ENCODE data around the gene ACAN.

Gene ACAN

DNA sequence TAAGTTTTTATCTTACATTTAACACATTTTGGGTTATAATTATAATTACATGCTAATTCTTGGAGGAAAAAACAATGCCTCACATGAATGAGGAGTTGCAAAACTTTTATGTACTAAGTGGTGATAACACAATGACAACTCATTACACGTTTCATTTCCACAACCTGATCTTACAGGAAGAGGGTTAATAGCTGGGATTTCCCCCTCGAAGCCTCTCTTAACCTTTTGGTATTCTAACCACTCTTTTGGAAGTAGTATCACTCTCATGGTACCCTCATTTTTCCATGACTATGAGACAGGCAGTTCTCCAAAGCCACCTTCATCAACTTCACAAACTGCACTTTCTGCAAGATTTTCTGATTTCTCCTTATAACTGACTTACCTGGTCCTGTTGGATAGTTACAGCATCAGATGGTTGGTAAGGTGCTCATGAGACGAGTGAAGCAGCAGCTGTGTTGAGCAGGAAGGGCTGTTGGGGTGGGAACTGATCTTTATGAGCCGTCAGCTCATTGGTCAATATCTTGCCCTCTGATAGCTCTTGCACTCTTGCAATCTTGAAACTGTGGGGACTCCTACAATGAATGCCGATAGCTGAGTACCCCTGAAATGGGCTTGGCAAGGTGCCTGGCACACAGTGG lies 41.6 kb downstream of the ACAN start:
- DNase-seq, result no peak

DNA sequence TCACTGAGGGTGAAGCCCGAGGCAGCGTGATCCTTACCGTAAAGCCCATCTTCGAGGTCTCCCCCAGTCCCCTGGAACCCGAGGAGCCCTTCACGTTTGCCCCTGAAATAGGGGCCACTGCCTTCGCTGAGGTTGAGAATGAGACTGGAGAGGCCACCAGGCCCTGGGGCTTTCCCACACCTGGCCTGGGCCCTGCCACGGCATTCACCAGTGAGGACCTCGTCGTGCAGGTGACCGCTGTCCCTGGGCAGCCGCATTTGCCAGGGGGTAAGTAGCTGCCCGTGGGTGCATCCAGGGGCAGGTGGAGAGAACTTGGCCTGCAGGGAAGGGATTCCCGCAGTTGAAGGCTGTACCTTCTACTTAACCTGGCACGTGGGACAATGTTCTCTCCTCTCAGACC lies 42.4 kb downstream of the ACAN start:
- DNase-seq, result no peak

DNA sequence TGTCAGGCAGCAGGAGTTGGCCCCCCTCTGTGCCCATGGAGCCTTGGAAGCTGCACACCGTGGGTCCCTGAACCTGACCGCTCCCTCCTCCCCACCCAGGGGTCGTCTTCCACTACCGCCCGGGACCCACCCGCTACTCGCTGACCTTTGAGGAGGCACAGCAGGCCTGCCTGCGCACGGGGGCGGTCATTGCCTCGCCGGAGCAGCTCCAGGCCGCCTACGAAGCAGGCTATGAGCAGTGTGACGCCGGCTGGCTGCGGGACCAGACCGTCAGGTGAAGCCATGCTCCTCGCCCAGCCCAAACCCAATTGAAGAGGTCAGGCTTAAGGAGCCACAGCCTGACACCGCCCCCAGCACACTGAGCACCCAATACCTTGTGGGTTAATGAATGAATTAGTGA lies 43.9 kb downstream of the ACAN start:
- no peak for DNase-seq

DNA sequence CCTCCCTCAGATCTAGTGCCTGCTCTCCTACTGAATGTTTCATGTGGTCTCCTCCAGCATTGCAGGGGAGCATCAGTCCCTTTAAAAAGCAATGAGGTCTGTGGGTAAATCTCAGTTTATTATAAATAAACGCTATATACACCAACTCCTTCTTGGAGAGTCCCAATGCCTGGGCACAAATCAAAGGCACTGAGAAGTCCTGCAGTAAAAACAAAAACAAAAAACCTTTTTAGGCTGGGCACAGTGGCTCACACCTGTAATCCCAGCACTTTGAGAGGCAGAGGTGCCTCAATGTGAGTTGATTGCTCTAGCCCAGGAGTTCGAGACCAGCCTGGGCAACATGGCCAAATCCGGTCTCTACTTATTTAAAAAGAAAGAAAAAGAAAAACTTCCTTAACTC lies 45.0 kb downstream of the ACAN start:
- DNase-seq, result no peak

DNA sequence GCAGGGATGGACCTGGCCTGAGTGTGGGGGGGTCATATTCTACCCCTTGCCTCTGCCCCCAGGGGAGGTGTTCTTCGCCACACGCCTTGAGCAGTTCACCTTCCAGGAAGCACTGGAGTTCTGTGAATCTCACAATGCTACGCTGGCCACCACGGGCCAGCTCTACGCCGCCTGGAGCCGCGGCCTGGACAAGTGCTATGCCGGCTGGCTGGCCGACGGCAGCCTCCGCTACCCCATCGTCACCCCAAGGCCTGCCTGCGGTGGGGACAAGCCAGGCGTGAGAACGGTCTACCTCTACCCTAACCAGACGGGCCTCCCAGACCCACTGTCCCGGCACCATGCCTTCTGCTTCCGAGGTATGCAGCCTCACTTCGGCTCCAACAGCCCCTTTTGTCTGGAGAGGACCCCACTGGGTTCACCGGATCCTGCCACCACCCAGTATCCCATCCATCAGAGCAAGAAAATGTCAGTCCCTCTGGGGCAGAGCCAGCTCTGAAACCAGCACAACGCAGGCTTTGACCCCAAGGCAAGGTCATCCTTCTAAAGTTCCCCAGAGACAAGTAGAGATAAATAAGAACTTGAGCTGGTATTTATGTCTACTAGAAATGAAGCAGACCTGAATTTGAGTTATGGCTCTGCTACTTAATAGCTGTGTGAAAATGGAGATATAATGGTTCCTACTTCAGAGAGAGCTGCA lies 46.3 kb downstream of the ACAN start:
- no peak for DNase-seq

DNA sequence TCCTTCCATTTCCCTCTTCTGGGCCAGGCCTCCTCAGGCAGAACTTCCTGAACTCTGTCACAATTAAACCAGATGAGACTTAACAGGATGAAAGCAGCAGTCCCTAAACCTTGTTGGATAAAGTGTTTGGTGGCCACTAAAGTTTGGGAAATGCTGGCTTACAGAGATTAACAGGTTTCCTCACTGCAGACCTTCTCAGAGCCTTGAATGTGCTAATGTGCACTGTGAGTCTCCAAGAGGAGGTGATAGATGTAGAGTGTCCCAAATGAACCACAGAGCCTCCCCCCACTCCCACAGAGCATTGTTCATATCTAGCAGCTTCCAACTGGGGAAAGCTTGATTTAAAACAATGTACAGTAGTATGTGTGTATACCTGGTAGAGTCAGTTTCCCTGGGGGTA lies 49.2 kb downstream of the ACAN start:
- DNase-seq, result no peak

DNA sequence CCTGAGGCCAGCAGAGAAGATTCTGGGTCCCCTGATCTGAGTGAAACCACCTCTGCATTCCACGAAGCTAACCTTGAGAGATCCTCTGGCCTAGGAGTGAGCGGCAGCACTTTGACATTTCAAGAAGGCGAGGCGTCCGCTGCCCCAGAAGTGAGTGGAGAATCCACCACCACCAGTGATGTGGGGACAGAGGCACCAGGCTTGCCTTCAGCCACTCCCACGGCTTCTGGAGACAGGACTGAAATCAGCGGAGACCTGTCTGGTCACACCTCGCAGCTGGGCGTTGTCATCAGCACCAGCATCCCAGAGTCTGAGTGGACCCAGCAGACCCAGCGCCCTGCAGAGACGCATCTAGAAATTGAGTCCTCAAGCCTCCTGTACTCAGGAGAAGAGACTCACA lies 55.7 kb downstream of the ACAN start:
- DNase-seq, result no peak

DNA sequence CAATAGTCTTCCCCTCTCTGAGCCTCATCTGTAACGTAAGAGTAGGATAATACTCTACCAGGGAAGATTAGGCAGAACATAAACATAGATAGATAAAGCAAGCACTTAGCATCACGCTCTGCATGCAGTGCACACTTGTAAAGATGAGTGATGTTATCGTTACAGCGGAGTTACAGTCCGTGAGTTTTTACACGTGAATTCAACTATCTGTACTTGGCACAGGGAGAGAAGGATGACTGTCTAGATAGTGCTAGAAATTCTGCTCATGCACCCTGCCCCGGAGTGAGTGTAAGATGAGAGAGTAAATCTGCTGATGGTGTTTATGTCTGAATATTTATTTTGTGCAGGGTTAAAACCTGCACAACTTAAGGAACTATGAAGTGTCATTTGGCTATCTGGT lies 56.3 kb downstream of the ACAN start:
- DNase-seq, result no peak

DNA sequence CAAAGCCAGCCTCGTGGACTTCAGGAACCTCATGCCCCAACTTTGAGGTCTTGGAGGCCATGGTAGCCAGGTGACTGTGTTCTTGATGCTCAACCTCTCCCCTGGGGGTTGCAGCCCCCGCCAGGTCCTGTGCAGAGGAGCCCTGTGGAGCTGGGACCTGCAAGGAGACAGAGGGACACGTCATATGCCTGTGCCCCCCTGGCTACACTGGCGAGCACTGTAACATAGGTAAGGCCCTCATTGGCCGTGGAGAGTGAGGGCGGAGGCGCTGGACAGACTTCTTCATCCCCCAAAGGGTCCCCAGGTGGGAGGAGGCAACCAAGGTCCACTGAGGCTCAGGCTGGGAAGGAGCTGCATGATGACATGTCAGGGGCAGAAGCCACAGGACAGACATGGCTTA lies 57.0 kb downstream of the ACAN start:
- DNase-seq, result no peak

DNA sequence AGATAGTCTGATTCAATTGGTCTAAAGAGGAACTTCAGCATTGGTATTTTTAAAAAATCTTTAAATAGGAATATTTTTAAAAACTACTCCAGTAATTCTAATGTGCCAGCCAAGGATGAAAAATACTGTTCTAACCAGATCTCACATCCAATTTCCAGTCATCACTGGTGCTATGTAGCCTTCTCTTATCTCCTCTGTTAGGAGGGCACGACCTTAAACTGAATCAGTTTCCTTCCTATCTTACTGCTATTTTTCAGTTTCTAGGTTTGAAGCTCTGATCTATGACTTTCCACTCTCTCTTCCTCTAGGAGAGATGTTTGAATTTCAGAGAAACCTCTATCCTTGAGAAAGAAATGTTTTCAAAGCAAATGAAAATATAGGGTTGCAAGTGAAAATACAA lies 60.2 kb downstream of the ACAN start:
- no peak for DNase-seq

DNA sequence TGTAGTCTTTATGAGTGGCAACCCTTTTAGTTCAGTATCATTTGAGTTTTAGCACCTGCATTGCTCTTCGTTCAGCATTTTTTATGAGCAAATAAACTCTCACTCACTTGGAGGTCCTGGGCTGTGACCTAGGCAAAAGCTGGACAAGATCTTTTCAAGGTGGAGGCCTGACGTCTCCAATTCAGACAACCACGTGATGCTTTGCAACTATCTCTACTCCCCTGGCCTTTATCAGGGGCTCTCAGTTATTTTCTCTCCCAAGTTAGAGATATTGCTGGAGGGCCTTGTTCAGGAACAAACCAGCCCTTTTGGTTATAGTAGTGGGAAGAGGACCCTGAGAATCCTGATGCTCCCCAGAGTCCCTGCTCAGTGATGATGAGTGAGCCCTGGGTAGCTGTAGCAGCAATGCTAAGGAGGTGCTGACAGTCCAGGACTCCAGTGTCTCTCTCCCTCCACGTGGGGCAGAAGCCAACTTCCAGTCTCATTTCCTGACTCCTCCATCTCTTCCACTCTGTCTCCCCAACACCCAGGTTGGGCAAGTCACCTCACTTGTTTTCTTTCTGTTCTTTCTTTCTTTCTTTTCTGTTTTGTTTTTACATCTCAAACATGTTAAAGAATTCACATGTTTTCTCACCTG lies 61.7 kb downstream of the ACAN start:
- no peak for DNase-seq

DNA sequence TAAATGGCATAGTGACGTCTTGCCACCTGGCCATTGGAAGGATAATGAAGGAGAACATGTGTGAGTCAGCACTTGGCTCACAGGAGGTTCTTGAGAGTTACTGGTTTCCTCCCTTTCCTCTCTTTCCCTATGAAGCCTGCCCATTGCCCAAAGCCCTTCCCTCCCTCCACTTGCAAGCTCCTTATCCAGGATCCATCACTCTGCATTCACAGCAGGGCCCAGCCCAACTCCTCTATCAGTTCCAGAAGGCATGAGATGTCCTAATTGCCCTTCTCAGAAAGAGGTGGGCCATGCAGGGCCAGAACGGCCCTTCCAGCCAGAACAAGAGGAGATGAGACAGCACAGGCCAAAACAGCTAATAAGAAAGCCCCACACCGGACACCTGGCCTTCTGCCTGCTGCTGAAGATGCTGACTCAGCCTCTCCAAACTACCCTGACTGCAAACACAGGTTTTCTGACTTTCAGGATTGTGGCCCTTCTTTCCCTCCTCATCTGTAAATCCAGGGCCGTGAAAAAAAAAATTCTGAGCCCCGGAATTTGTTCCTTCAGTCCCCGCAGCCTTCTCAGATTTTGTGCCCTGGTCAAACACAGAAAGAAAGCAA lies 62.4 kb downstream of the ACAN start:
- no peak for DNase-seq

DNA sequence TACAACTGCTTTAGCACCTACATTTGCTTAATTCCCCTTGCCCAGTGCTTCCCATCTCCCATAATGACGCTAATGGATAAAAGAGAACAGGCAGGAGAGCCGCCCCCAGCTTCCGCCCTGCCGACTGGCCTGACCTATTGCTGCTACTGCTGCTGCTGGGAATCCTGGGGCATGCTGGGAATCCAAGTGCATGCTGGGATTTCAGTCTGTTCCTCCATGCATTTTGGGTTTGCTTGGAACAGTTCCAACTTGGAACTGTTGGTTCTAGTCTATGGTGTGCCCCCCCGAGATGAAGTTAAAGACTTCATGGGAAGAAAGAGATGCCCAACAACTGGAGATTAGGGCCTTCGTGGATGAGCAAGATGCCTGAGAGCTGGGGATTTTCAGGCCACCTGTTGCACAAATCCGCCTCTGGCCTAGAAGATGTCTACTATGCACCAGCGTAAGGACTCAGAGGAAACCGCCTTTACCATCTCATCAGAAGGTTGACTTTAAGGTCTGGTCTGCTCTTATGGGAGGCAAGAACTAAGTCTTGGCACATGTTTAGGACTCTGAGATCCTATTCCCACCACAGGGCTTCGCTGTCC lies 63.2 kb downstream of the ACAN start:
- DNase-seq, result no peak

DNA sequence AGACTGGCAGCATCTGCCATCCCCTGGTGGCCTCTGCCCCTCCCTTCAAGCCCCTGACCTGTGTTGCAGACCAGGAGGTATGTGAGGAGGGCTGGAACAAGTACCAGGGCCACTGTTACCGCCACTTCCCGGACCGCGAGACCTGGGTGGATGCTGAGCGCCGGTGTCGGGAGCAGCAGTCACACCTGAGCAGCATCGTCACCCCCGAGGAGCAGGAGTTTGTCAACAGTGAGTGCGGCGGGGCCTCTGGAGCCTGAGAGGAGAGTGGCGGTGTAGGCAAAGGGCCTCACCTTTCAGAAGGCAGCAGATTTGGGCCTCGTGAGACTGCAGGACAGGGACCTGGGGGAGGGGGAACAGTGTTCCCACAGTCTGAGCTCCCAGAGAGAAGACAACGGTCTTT lies 68.1 kb downstream of the ACAN start:
- no peak for DNase-seq

DNA sequence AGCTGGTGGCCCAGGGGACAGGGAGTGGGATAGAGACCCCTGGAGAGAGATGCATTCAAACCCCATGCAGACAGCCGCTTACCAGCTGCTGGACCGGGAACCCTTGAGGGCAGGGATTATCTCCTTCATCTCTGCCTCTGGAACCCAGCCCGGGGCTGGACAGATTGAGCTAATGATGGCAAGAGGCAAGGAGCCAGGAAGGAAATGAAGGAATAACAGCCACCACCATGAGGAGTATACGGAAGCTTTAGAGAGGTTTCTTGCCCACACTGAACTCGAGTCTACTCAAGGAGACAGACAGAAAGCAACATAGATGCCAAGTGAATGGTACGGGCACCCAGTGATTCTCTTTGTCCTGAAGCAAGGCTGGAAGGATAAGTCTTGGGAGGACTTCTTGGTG lies 68.9 kb downstream of the ACAN start:
- no peak for DNase-seq

DNA sequence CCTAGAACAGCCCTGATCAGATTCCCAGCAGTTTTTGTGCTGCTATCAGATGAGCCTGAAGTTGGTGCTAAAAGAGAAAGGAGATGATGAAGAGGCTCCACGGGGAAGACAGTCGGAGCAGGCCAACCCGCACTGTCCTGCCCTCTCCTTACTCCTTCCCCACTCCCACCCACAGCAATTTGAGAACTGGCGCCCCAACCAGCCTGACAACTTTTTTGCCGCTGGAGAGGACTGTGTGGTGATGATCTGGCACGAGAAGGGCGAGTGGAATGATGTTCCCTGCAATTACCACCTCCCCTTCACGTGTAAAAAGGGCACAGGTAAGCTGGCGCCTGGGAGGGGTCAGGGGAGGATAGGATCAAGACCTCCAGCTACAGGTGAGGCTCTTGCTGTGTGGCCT lies 69.5 kb downstream of the ACAN start:
- DNase-seq, result no peak

DNA sequence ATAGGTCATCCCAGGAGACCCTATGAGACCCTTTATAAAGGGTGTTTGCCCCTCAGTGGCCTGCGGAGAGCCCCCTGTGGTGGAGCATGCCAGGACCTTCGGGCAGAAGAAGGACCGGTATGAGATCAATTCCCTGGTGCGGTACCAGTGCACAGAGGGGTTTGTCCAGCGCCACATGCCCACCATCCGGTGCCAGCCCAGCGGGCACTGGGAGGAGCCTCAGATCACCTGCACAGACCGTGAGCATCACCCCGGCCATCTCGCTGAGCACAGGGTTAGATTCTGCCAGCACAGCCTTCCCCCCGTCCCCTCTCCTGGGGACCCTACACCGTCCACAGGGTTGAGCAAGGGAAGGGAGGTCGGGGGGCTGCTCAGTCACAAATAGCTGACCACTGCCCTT lies 70.5 kb downstream of the ACAN start:
- DNase-seq, result no peak

DNA sequence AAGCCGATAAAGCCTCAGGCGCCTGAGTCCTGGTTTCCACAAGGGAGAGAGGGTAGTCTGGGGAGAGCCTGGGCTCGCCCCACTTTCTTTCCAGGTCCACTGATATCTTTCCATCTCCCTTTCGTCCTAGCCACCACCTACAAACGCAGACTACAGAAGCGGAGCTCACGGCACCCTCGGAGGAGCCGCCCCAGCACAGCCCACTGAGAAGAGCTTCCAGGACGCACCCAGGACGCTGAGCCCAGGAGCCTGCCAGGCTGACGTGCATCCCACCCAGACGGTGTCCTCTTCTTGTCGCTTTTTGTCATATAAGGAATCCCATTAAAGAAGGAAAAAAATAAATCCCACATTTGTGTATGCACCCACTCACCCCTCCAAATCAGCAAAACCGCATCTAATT lies 71.0 kb downstream of the ACAN start:
- DNase-seq, result no peak

DNA sequence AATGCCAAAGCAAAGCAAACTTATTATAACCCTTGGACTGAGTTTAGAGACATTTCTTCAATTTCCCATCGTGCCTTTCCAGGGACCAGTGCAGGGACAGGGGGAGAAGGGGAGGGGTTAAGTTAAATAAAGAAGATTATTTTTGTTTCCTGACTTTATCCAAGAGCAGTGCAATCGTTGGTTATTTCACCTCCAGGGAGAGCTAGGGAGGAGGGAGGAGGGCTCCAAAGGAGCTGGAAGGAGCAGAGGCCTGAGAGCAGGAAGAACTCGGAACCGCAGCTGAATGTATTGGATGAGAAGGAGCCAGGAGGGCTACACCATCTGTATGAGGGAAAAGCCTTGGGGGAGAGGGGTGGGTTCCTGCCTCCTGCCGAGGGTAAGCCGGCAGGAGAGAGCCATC lies 71.4 kb downstream of the ACAN start:
- no peak for DNase-seq

DNA sequence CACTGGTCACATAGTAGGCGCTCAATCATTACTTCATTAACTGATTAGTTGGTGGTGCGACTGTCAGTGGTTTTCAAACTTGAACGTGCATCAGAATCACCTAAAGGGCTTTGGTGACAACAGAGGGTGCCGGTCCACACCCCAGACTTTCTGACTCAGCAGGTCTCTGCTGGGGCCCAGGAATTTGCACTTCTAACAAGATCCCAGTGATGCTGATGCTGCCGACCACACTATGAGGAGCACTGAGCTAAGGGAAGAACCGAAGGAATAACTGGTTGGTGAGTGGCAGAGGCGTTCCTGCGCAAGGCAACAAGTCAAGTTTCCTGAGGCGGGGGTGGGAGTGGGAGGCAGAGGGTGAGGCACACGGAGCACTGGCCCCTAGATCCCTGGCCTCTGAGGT lies 73.3 kb downstream of the ACAN start:
- no peak for DNase-seq

DNA sequence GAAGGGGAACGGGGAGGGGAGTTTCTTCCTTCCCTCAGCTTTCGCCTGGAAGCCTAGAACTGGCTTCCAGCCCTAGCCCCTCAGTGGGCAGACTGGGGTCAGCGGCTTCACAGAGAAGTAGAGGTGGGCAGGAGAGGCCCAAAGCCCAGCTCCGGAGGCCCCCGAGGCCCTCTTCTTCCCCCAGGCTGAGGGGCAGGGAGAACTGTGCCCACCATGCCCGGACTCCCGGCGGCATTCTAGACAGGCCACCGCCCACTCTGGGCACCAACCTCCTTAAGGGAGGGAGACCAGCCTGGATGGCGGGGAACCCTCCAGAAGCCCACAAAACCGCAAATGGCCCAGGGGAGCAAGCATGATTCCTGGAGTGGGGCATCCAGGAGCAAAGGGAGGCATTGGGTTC lies 74.2 kb downstream of the ACAN start:
- DNase-seq, result no peak

DNA sequence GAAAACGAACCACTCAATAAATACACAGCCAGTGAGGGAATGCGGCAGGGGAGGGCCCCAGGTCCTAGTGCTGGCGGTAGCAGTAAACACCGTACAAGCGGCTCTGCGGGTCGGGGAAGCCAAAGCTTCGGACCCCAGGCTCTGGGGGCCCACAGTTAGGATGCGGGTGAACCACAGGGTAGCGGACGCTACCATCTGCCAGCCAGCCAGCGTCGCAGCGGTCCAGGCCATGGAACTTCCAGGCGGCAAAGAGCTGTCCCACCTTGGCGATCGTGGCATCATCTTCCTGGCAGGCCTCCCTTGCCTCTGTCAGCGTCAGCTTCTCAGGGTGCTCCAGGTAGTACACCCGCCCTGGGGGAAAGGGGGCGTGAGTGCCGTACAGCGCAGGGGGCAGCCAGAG lies 74.7 kb downstream of the ACAN start:
- no peak for DNase-seq

DNA sequence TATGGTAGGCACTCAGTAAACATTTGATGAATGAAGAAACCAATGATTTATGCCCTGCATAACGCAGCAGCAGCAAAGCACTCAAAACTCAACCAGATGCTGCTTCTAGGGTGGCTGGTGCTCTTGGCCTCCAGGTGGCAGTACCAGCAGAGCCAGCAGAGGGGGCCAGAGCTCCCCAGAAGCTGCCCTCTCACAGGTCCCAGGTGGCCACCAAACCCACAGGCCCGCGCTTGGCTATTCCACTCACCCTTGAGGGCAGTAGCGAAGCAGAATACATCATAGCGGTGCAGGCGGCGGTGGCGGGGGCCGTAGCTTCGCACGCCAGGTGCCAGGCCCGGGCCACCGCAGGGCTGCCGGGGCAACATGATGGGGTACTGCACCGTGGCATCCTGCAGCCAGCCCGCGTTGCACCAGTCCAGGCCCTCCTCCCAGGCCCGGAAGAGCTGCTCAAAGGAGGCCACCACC lies 75.5 kb downstream of the ACAN start:
- peak; percentile 40 for DNase-seq
